ENCODE data around the gene ASB5.

DNA sequence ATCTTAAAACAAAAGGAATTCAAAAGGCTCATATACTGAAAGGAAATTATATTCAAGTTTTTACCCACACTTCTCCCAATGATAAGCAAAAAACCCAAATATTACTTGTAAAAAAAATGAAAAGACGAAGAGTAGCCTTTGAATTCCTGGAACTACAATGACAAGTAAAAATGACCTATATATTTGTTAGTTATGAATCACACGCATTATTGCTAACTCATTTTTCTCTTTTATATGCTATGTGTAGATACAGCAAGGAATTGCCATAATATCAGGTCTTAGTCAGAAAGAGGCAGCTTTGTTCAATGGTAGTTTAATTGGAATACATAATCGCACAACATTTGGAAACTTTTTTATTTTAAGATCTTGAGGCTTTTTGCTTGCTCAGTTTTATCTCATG, 22.7 kb upstream of the ASB5 start:
- TF ChIP-seq CTCF (IDR thresholded peaks at IDR 0.05), result no peak
- TF ChIP-seq EZH2 (IDR thresholded peaks at IDR 0.05), result no peak
- no peak for TF ChIP-seq EZH2phosphoT487 (IDR thresholded peaks at IDR 0.05)
